ENCODE results near the gene AGPAT3. TPM values are rescaled to one million over a fixed set of nuclear protein-coding genes. Genes with fewer than 3 reads are reported as not detected.

Gene AGPAT3
- total and polyA plus RNA-seq, 2 donors (not counting 3 experiments of a cell fraction or from before 2014, with no cell fraction given): 39.9 to 76.7 TPM

DNA sequence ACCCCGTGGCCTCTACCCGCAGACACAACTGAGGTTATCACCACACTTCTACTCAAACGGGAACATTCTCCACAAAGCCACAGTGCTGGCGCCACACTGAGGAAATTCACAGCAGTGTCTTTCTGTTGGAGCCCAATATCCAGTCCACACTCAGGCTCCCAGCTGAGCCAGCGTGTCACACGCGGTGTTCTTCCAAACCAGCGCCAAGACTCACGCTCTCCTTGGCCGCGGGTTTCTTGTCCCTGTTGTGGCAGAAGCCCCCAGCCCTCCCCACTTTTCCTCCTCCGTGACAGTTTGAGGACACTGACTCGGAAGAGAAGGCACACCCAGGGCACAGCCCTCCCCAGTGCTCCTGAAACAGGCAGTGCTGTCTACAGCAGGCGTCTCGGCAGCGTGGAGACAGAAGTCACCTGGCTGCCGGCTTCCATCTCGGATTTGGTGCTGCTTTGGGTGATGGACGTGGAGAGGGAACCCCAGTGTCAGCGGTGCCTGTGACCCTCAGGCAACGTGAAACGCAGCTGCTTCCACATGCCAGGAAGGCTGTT is 35.4 kb upstream of the AGPAT3 start:
- H3K79me2 ChIP-seq (ENCODE audit: control insufficient read depth, insufficient read depth, low read length): no peaks in the 10 kb centered on the region
- BruUV-seq (replicated peaks): no TSS peak
- dilution Hi-C loops (cut with MboI; ENCODE audit: extremely low pct_ligation_motif_present, low sequenced_read_pairs): no loop called here
- no peak overlapping the region for H3K27ac ChIP-seq (ENCODE audit: insufficient read depth, low read depth, low read length)
- H4K20me1 ChIP-seq (replicated peaks; ENCODE audit: control insufficient read depth, extremely low read depth, insufficient read depth, low read length): no peaks in the 10 kb centered on the region
- H2AFZ ChIP-seq (ENCODE audit: low read depth, low read length): no peak overlapping the region
- H3K27me3 ChIP-seq (ENCODE audit: control insufficient read depth in 2 of 2, insufficient read depth in 2 of 2, low read length in 2 of 2): peaks cover 0 to 3% of the 10 kb centered on the region in 2 experiments
- no peak overlapping the region for H3K4me2 ChIP-seq (ENCODE audit: insufficient read depth, low read length)
- TF ChIP-seq CTCF (IDR thresholded peaks at IDR 0.05; ENCODE audit: extremely low read depth in 1 of 2, insufficient read depth in 1 of 2, low read depth in 1 of 2, low read length in 2 of 2) (no peak), POLR2A (IDR thresholded peaks at IDR 0.05; ENCODE audit: low read depth, low read length) (no peak), MYC (IDR thresholded peaks at IDR 0.05; ENCODE audit: low read depth, low read length) (no peak), EZH2 (IDR thresholded peaks at IDR 0.05; ENCODE audit: borderline replicate concordance, low read depth, low read length, severe bottlenecking) (no peak), GATA2 (IDR thresholded peaks at IDR 0.05; ENCODE audit: insufficient read depth, insufficient read length, low read depth, low read length) (no peak), FOS (IDR thresholded peaks at IDR 0.05; ENCODE audit: borderline replicate concordance, insufficient read depth, low read length) (no peak), POLR2AphosphoS5 (IDR thresholded peaks at IDR 0.05; ENCODE audit: insufficient read depth, low read depth, low read length) (no peak), MAX (IDR thresholded peaks at IDR 0.05; ENCODE audit: insufficient read depth, insufficient read length) (no peak), JUN (IDR thresholded peaks at IDR 0.05; ENCODE audit: borderline replicate concordance, insufficient read depth, insufficient read length, low read depth) (no peak)
- no peaks in the 10 kb centered on the region for H3K9me1 ChIP-seq (replicated peaks; ENCODE audit: control insufficient read depth, extremely low read depth, insufficient read depth, low read length)
- intact Hi-C loops (cut with micrococcal nuclease): loop anchor here (5.0 kb wide), 1 partner anchor 38 kb away; the partner anchor contains the start of gene AGPAT3
- H3K9me3 ChIP-seq (replicated peaks; ENCODE audit: control insufficient read depth, insufficient read depth, low read length): no peaks in the 10 kb centered on the region
- POLR2A ChIA-PET: no interaction called here
- H3K4me3 ChIP-seq (replicated peaks in 1 of 3; ENCODE audit: insufficient read depth in 1 of 3, low read depth in 1 of 3, low read length in 3 of 3): no peak overlapping the region
- H3K9ac ChIP-seq (replicated peaks; ENCODE audit: extremely low read depth, insufficient read depth, low read length): no peak overlapping the region
- no peaks in the 10 kb centered on the region for H3K36me3 ChIP-seq (ENCODE audit: control insufficient read depth in 2 of 2, extremely low read depth in 1 of 2, insufficient read depth in 2 of 2, low read length in 2 of 2)
- H3K4me1 ChIP-seq (ENCODE audit: control insufficient read depth, extremely low read depth, insufficient read depth, low read length): no peaks in the 10 kb centered on the region
- FAIRE-seq (no peak), DNase-seq (ENCODE audit: low read depth, low spot score) (no peak)
- CTCF ChIA-PET: no interaction called here
